ENCODE data around the gene KNDC1.

Gene KNDC1

GRCh38 chr10:133235265-133235855, 75.3 kb downstream of the KNDC1 start:
- Histone ChIP-seq H3K9me3 (ENCODE audit: low read depth, low read length) (no peaks in the 10 kb centered on the region), H3K27ac (no peak overlapping the region), H3K9ac (ENCODE audit: insufficient read length) (no peak overlapping the region), H3K36me3 (ENCODE audit: insufficient read depth, low read length) (no peaks in the 10 kb centered on the region), H3K4me3 (no peak overlapping the region)
- TF ChIP-seq EZH2 (IDR thresholded peaks at IDR 0.05) (no peak), POLR2AphosphoS5 (IDR thresholded peaks at IDR 0.05; ENCODE audit: borderline replicate concordance, low read depth, low read length) (no peak), FOXP2 (optimal IDR thresholded peaks at IDR 0.05; ENCODE audit: control extremely low read depth, extremely low read length, insufficient read depth) (no peak)
- no peak for DNase-seq (ENCODE audit: low read depth, low spot score)

- TF ChIP-seq FOXP2 (optimal IDR thresholded peaks at IDR 0.05; ENCODE audit: control extremely low read depth, extremely low read length, insufficient read depth) = no peak
- no peak for TF ChIP-seq EZH2 (IDR thresholded peaks at IDR 0.05)
- TF ChIP-seq POLR2AphosphoS5 (IDR thresholded peaks at IDR 0.05; ENCODE audit: borderline replicate concordance, low read depth, low read length) = no peak
- no peaks in the 10 kb centered on the region for H3K9me3 ChIP-seq (ENCODE audit: low read depth, low read length)
- no peak overlapping the region for H3K4me3 ChIP-seq
- H3K9ac ChIP-seq (ENCODE audit: insufficient read length) = no peak overlapping the region
- no peak for DNase-seq (ENCODE audit: low read depth, low spot score)
- H3K36me3 ChIP-seq (ENCODE audit: insufficient read depth, low read length) = no peaks in the 10 kb centered on the region
- no peak overlapping the region for H3K27ac ChIP-seq
These were observed 75.9 kb downstream of the KNDC1 start for GRCh38 chr10:133235932-133236331.

- H3K9me3 ChIP-seq (ENCODE audit: low read depth, low read length) = no peaks in the 10 kb centered on the region
- no peaks in the 10 kb centered on the region for H3K36me3 ChIP-seq (ENCODE audit: insufficient read depth, low read length)
- no peak overlapping the region for H3K27ac ChIP-seq
- DNase-seq (ENCODE audit: low read depth, low spot score) = no peak
- H3K4me3 ChIP-seq = no peak overlapping the region
- no peak for TF ChIP-seq FOXP2 (optimal IDR thresholded peaks at IDR 0.05; ENCODE audit: control extremely low read depth, extremely low read length, insufficient read depth)
- TF ChIP-seq EZH2 (IDR thresholded peaks at IDR 0.05) = no peak
- H3K9ac ChIP-seq (ENCODE audit: insufficient read length) = no peak overlapping the region
These were observed 76.6 kb downstream of the KNDC1 start for GRCh38 chr10:133236401-133237240.

- no peak for DNase-seq (ENCODE audit: low read depth, low spot score)
- H3K4me3 ChIP-seq = no peak overlapping the region
- no peaks in the 10 kb centered on the region for H3K9me3 ChIP-seq (ENCODE audit: low read depth, low read length)
- H3K36me3 ChIP-seq (ENCODE audit: insufficient read depth, low read length) = no peaks in the 10 kb centered on the region
- H3K27ac ChIP-seq = no peak overlapping the region
- no peak overlapping the region for H3K9ac ChIP-seq (ENCODE audit: insufficient read length)
- no peak for TF ChIP-seq FOXP2 (optimal IDR thresholded peaks at IDR 0.05; ENCODE audit: control extremely low read depth, extremely low read length, insufficient read depth)
- no peak for TF ChIP-seq POLR2AphosphoS5 (IDR thresholded peaks at IDR 0.05; ENCODE audit: borderline replicate concordance, low read depth, low read length)
- no peak for TF ChIP-seq EZH2 (IDR thresholded peaks at IDR 0.05)
These were observed 77.2 kb downstream of the KNDC1 start for GRCh38 chr10:133237241-133237587.

GRCh38 chr10:133237588-133238465, 77.8 kb downstream of the KNDC1 start, which contains the start of gene VENTX:
Gene VENTX (plus strand): TSS chr10:133237855. CDS start chr10:133237915, 60 bp downstream.
- no peaks in the 10 kb centered on the region for H3K9me3 ChIP-seq (ENCODE audit: low read depth, low read length)
- TF ChIP-seq EZH2 (IDR thresholded peaks at IDR 0.05) = no peak
- TF ChIP-seq FOXP2 (optimal IDR thresholded peaks at IDR 0.05; ENCODE audit: control extremely low read depth, extremely low read length, insufficient read depth) = no peak
- no peak for TF ChIP-seq POLR2AphosphoS5 (IDR thresholded peaks at IDR 0.05; ENCODE audit: borderline replicate concordance, low read depth, low read length)
- no peaks in the 10 kb centered on the region for H3K36me3 ChIP-seq (ENCODE audit: insufficient read depth, low read length)
- H3K27ac ChIP-seq = no peak within 1 kb of the TSS
- H3K9ac ChIP-seq (ENCODE audit: insufficient read length) = no peak within 1 kb of the TSS
- no peak for DNase-seq (ENCODE audit: low read depth, low spot score)
- no peak within 1 kb of the TSS for H3K4me3 ChIP-seq

GRCh38 chr10:133238466-133238804, 78.4 kb downstream of the KNDC1 start:
- H3K27ac ChIP-seq = no peak overlapping the region
- TF ChIP-seq EZH2 (IDR thresholded peaks at IDR 0.05) (no peak), POLR2AphosphoS5 (IDR thresholded peaks at IDR 0.05; ENCODE audit: borderline replicate concordance, low read depth, low read length) (no peak), FOXP2 (optimal IDR thresholded peaks at IDR 0.05; ENCODE audit: control extremely low read depth, extremely low read length, insufficient read depth) (no peak)
- H3K9ac ChIP-seq (ENCODE audit: insufficient read length) = no peak overlapping the region
- no peaks in the 10 kb centered on the region for H3K9me3 ChIP-seq (ENCODE audit: low read depth, low read length)
- no peaks in the 10 kb centered on the region for H3K36me3 ChIP-seq (ENCODE audit: insufficient read depth, low read length)
- no peak for DNase-seq (ENCODE audit: low read depth, low spot score)
- H3K4me3 ChIP-seq = no peak overlapping the region

- DNase-seq (ENCODE audit: low read depth, low spot score) = no peak
- Histone ChIP-seq H3K36me3 (ENCODE audit: insufficient read depth, low read length) (no peaks in the 10 kb centered on the region), H3K9ac (ENCODE audit: insufficient read length) (no peak overlapping the region), H3K4me3 (no peak overlapping the region), H3K9me3 (ENCODE audit: low read depth, low read length) (no peaks in the 10 kb centered on the region), H3K27ac (no peak overlapping the region)
- TF ChIP-seq POLR2AphosphoS5 (IDR thresholded peaks at IDR 0.05; ENCODE audit: borderline replicate concordance, low read depth, low read length) (no peak), FOXP2 (optimal IDR thresholded peaks at IDR 0.05; ENCODE audit: control extremely low read depth, extremely low read length, insufficient read depth) (no peak), EZH2 (IDR thresholded peaks at IDR 0.05) (no peak)
These were observed 80.0 kb downstream of the KNDC1 start for GRCh38 chr10:133239990-133240389.

Data from SK-N-MC (cell line).